Renal cortical epithelial cell (primary cell): ENCODE measurements around the gene ENC1. TPM values are rescaled to one million over a fixed set of nuclear protein-coding genes. Genes with fewer than 3 reads are reported as not detected.

Source experiments
- total RNA-seq: library from RNA; depleted of rRNA; stranded (reverse); fragments of >200 nt; gene quantifications from 2 replicates; pipeline ENCODE4 v1.2.3, GENCODE V29; 2014

Gene ENC1
- total RNA-seq, 1 donor from 2014 or later: 44.5 TPM

Other genes with a start within 250 kb of the ENC1 start
- gene HEXB, start 44.5 kb upstream of the ENC1 start, total RNA-seq: 99.8 and 127 TPM in 2 replicates
- gene GFM2, start 126.4 kb upstream of the ENC1 start, total RNA-seq: 53.7 and 55.4 TPM in 2 replicates
- gene NSA2, start 126.5 kb upstream of the ENC1 start, total RNA-seq: 129 and 160 TPM in 2 replicates
- gene FAM169A, start 225.7 kb upstream of the ENC1 start, total RNA-seq: 5.6 and 6.9 TPM in 2 replicates